Osteoblast (primary cell): ENCODE results near the gene GOLPH3. TPM values are rescaled to one million over a fixed set of nuclear protein-coding genes. Genes with fewer than 3 reads are reported as not detected.
A peak's percentile ranks its signal among the peaks of the same experiment; 100 is the strongest.

Experiments used
- DNase-seq: peaks from one replicate; pipeline ENCODE4 v3.0.0; 2011; ENCODE audit warnings: low spot score, mixed read lengths; ENCODE audit not compliant: insufficient read length; ENCODE audit errors: missing footprints
- H2AFZ ChIP-seq: 2 replicates; pipeline ENCODE4 v1.6.0; 2011; ENCODE audit warnings: mild to moderate bottlenecking, low read length
- H3K27ac ChIP-seq: 2 replicates; pipeline ENCODE4 v1.5.1; 2011; ENCODE audit warnings: mild to moderate bottlenecking, low read depth, low read length, moderate library complexity
- H3K27me3 ChIP-seq: 2 replicates; pipeline ENCODE4 v1.6.0; 2012; ENCODE audit warnings: mild to moderate bottlenecking, control low read depth, inconsistent platforms, low read length, moderate library complexity; ENCODE audit not compliant: insufficient read depth
- H3K36me3 ChIP-seq: 2 replicates; pipeline ENCODE4 v1.5.1; 2011; ENCODE audit warnings: mild to moderate bottlenecking, low read length, control low read depth, moderate library complexity; ENCODE audit not compliant: insufficient read depth
- H3K4me1 ChIP-seq: 2 replicates; pipeline ENCODE4 v1.5.1; 2011; ENCODE audit warnings: mild to moderate bottlenecking, low read length, control low read depth, moderate library complexity; ENCODE audit not compliant: insufficient read depth
- H3K4me2 ChIP-seq: 2 replicates; pipeline ENCODE4 v1.6.0; 2011; ENCODE audit warnings: mild to moderate bottlenecking, low read length; ENCODE audit not compliant: insufficient read depth
- H3K4me3 ChIP-seq: fragments of 200-600 bp; sonication (generic); 3 replicates; pipeline ENCODE4 v1.5.1; 2012; ENCODE audit warnings: mild to moderate bottlenecking, low read length, inconsistent platforms; ENCODE audit not compliant: insufficient read depth
- H3K79me2 ChIP-seq: 2 replicates; pipeline ENCODE4 v1.6.0; 2012; ENCODE audit warnings: mild to moderate bottlenecking, low read length, control low read depth, inconsistent platforms; ENCODE audit not compliant: insufficient read depth
- H3K9me3 ChIP-seq: 2 replicates; pipeline ENCODE4 v1.5.1; 2011; ENCODE audit warnings: low read depth, low read length, control low read depth
- H4K20me1 ChIP-seq: 2 replicates; pipeline ENCODE4 v1.6.0; 2012; ENCODE audit warnings: mild to moderate bottlenecking, low read length, control low read depth; ENCODE audit not compliant: insufficient read depth
- CTCF ChIP-seq: IDR thresholded peaks from 2 replicates; pipeline ENCODE4 v1.5.1; 2011; ENCODE audit warnings: mild to moderate bottlenecking, low read depth, low read length, moderate library complexity; ENCODE audit errors: extremely low read depth
- total RNA-seq: library from RNA; depleted of rRNA; stranded (reverse); fragments of >200 nt; gene quantifications from 2 replicates; pipeline ENCODE4 v1.2.3, GENCODE V29; 2012

Gene GOLPH3
- total RNA-seq, 1 donor, result 83.2 TPM

GRCh38 chr5:32157078-32157477 lies 17.0 kb downstream of the GOLPH3 start:
- Histone ChIP-seq H3K79me2 (peaks cover 95% of the 10 kb centered on the region), H2AFZ (no peak overlapping the region), H3K36me3 (peaks cover 4% of the 10 kb centered on the region), H3K27me3 (no peaks in the 10 kb centered on the region), H3K4me1 (peaks cover 4% of the 10 kb centered on the region), H3K9me3 (no peaks in the 10 kb centered on the region), H3K4me3 (no peak overlapping the region), H4K20me1 (peaks cover 77% of the 10 kb centered on the region), H3K4me2 (no peak overlapping the region), H3K27ac (no peak overlapping the region)
- DNase-seq, result no peak
- TF ChIP-seq CTCF, result no peak

- Histone ChIP-seq H4K20me1 (peaks cover 80% of the 10 kb centered on the region), H3K4me3 (no peak overlapping the region), H3K4me2 (no peak overlapping the region), H3K4me1 (peaks cover 4% of the 10 kb centered on the region), H3K9me3 (no peaks in the 10 kb centered on the region), H3K36me3 (peaks cover 4% of the 10 kb centered on the region), H3K27me3 (no peaks in the 10 kb centered on the region), H3K27ac (no peak overlapping the region), H3K79me2 (peaks cover 96% of the 10 kb centered on the region), H2AFZ (no peak overlapping the region)
- no peak for TF ChIP-seq CTCF
- DNase-seq, result no peak
These were observed 17.5 kb downstream of the GOLPH3 start for GRCh38 chr5:32156635-32157034.

GRCh38 chr5:32155211-32155610 lies 18.9 kb downstream of the GOLPH3 start:
- H2AFZ ChIP-seq, result no peak overlapping the region
- H3K27ac ChIP-seq, result no peak overlapping the region
- H3K36me3 ChIP-seq, result peaks cover 4% of the 10 kb centered on the region
- peaks cover 80% of the 10 kb centered on the region for H4K20me1 ChIP-seq
- no peaks in the 10 kb centered on the region for H3K9me3 ChIP-seq
- H3K79me2 ChIP-seq, result peaks cover 98% of the 10 kb centered on the region
- DNase-seq, result no peak
- no peak overlapping the region for H3K4me2 ChIP-seq
- TF ChIP-seq CTCF, result no peak
- H3K4me1 ChIP-seq, result peaks cover 6% of the 10 kb centered on the region
- no peaks in the 10 kb centered on the region for H3K27me3 ChIP-seq
- H3K4me3 ChIP-seq, result no peak overlapping the region

- no peak for TF ChIP-seq CTCF
- H3K27me3 ChIP-seq, result no peaks in the 10 kb centered on the region
- H3K36me3 ChIP-seq, result peaks cover 4% of the 10 kb centered on the region
- H3K4me3 ChIP-seq, result no peak overlapping the region
- H3K9me3 ChIP-seq, result no peaks in the 10 kb centered on the region
- peak overlapping the region; percentile 40 for H3K4me2 ChIP-seq
- no peak for DNase-seq
- H3K4me1 ChIP-seq, result peaks cover 7% of the 10 kb centered on the region
- no peak overlapping the region for H2AFZ ChIP-seq
- no peak overlapping the region for H3K27ac ChIP-seq
- peaks cover 98% of the 10 kb centered on the region for H3K79me2 ChIP-seq
- peaks cover 81% of the 10 kb centered on the region for H4K20me1 ChIP-seq
These were observed 20.4 kb downstream of the GOLPH3 start for GRCh38 chr5:32153723-32154122.
